SK-N-SH (cell line): ENCODE results near the gene TLE6. TPM values are rescaled to one million over a fixed set of nuclear protein-coding genes. Genes with fewer than 3 reads are reported as not detected.
"Not testable (repeated sequence)": the region's sequence is repeated elsewhere in the genome, so short reads cannot be mapped to it uniquely, and the experiment has no call there.

Experiments
- CTCF ChIA-PET: fragments of 300-600, 350-600 bp; formaldehyde crosslinking; extraction: SDS; loops from one replicate; lab custom pipeline; 2021; lab: Yijun Ruan, JAX
- POLR2A ChIA-PET: fragments of 350-600 bp; sonication (Branson Sonifier 250); formaldehyde crosslinking; extraction: SDS; loops from one replicate; lab custom pipeline; 2020; ENCODE audit warnings: antibody characterized with exemption, inconsistent platforms; lab: Yijun Ruan, JAX
- DNase-seq: peaks from one replicate; pipeline ENCODE4 v3.0.0; 2012
- H2AFZ ChIP-seq: fragments of 200-600 bp; sonication (generic); 2 replicates; pipeline ENCODE4 v1.8.1; 2016; ENCODE audit warnings: antibody characterized with exemption, mild to moderate bottlenecking, low read depth
- H3F3A ChIP-seq: fragments of 200-600 bp; sonication (generic); replicated peaks from 2 replicates; pipeline ENCODE3; 2016; ENCODE audit warnings: antibody characterized with exemption, mild to moderate bottlenecking; ENCODE audit not compliant: insufficient read depth
- H3K27ac ChIP-seq, 2 experiments: fragments of 200-500 bp in 1 of 2; fragments of 200-600 bp in 1 of 2; sonication (Bioruptor generic) in 1 of 2; sonication (generic), shearing (Covaris generic) in 1 of 2; 2 replicates each; pipeline versions ENCODE4 v1.5.1 to v1.6.1; 2014 to 2016; ENCODE audit warnings: low read depth in 2 of 2, inconsistent platforms in 1 of 2, low read length in 1 of 2, mild to moderate bottlenecking in 1 of 2, mixed read lengths in 1 of 2
- H3K27me3 ChIP-seq: fragments of 200-600 bp; sonication (generic), shearing (Covaris generic); 2 replicates; pipeline ENCODE4 v1.6.1; 2016; ENCODE audit warnings: mixed run types; ENCODE audit not compliant: insufficient read depth
- H3K36me3 ChIP-seq, 2 experiments: fragments of 200-500 bp in 1 of 2; fragments of 200-600 bp in 1 of 2; sonication (Bioruptor generic) in 1 of 2; sonication (generic) in 1 of 2; replicated peaks in 1 of 2; 2 replicates each; pipeline versions ENCODE3 to v1.5.1; 2014 to 2016; ENCODE audit warnings: low read length in 1 of 2, mild to moderate bottlenecking in 1 of 2; ENCODE audit not compliant: insufficient read depth in 2 of 2, control insufficient read depth in 1 of 2
- H3K4me1 ChIP-seq, 2 experiments: fragments of 200-500 bp in 1 of 2; fragments of 200-600 bp in 1 of 2; sonication (Bioruptor generic) in 1 of 2; sonication (generic), shearing (Covaris generic) in 1 of 2; 2 replicates each; pipeline versions ENCODE4 v1.5.1 to v1.6.1; 2014 to 2016; ENCODE audit warnings: low read depth in 1 of 2, low read length in 1 of 2, mixed run types in 1 of 2; ENCODE audit not compliant: insufficient read depth in 2 of 2, control insufficient read depth in 1 of 2
- H3K4me2 ChIP-seq: fragments of 200-600 bp; sonication (generic), shearing (Covaris generic); 2 replicates; pipeline ENCODE4 v1.6.1; 2017; ENCODE audit warnings: mixed run types
- H3K4me3 ChIP-seq, 2 experiments: fragments of 200-500 bp in 1 of 2; fragments of 200-600 bp in 1 of 2; sonication (Bioruptor generic) in 1 of 2; sonication (generic), shearing (Covaris generic) in 1 of 2; 2 replicates each; pipeline versions ENCODE4 v1.5.1 to v1.8.1; 2014 to 2016; ENCODE audit warnings: low read depth in 2 of 2, inconsistent platforms in 1 of 2, low read length in 1 of 2, mild to moderate bottlenecking in 1 of 2, mixed read lengths in 1 of 2, moderate library complexity in 1 of 2
- H3K79me2 ChIP-seq: fragments of 200-600 bp; sonication (generic); 2 replicates; pipeline ENCODE4 v1.8.1; 2017; ENCODE audit warnings: mild to moderate bottlenecking; ENCODE audit not compliant: insufficient read depth
- H3K9ac ChIP-seq: fragments of 200-600 bp; sonication (generic); 2 replicates; pipeline ENCODE4 v1.6.1; 2017; ENCODE audit warnings: mixed run types
- H3K9me2 ChIP-seq: fragments of 200-600 bp; sonication (generic); 2 replicates; pipeline ENCODE4 v1.6.1; 2017; ENCODE audit warnings: mixed run types
- H3K9me3 ChIP-seq: fragments of 200-600 bp; sonication (generic); 2 replicates; pipeline ENCODE4 v1.6.1; 2017; ENCODE audit warnings: mixed run types, mild to moderate bottlenecking, moderate library complexity
- H4K20me1 ChIP-seq: fragments of 200-600 bp; sonication (generic); 2 replicates; pipeline ENCODE4 v1.6.1; 2017; ENCODE audit warnings: mild to moderate bottlenecking, mixed run types; ENCODE audit not compliant: insufficient read depth
- ELF1 ChIP-seq: IDR thresholded peaks from 2 replicates; pipeline ENCODE4 v1.4.0; 2012
- EP300 ChIP-seq, 2 experiments: IDR thresholded peaks; 2 replicates each; pipeline versions ENCODE4 v1.4.0 to v1.6.1; 2012; ENCODE audit warnings: borderline replicate concordance in 1 of 2, low read depth in 1 of 2, low read length in 1 of 2
- FOXM1 ChIP-seq: IDR thresholded peaks from 2 replicates; pipeline ENCODE4 v1.4.0; 2012; ENCODE audit warnings: low read depth, mild to moderate bottlenecking
- GABPA ChIP-seq: IDR thresholded peaks from 2 replicates; pipeline ENCODE4 v1.4.0; 2012; ENCODE audit warnings: low read depth, mild to moderate bottlenecking
- JUND ChIP-seq: IDR thresholded peaks from 2 replicates; pipeline ENCODE4 v1.4.0; 2012
- MAX ChIP-seq: IDR thresholded peaks from 2 replicates; pipeline ENCODE4 v1.4.0; 2012; ENCODE audit warnings: low read depth
- POLR2AphosphoS5 ChIP-seq: IDR thresholded peaks from 2 replicates; pipeline ENCODE4 v1.6.1; 2012; ENCODE audit warnings: low read depth, low read length
- RCOR1 ChIP-seq: fragments of 150-350 bp; IDR thresholded peaks from 2 replicates; pipeline ENCODE4 v1.6.1; 2017; ENCODE audit warnings: antibody characterized with exemption, low read length
- RFX5 ChIP-seq: IDR thresholded peaks from 2 replicates; pipeline ENCODE4 v1.6.1; 2012; ENCODE audit warnings: mild to moderate bottlenecking, improper control_type of control experiment, low read length
- SIN3A ChIP-seq: IDR thresholded peaks from 2 replicates; pipeline ENCODE4 v1.6.1; 2012; ENCODE audit warnings: low read depth, mild to moderate bottlenecking, low read length, moderate library complexity, borderline replicate concordance
- TAF1 ChIP-seq: IDR thresholded peaks from 2 replicates; pipeline ENCODE4 v1.6.1; 2012; ENCODE audit warnings: low read depth, mild to moderate bottlenecking, low read length, moderate library complexity, borderline replicate concordance
- TEAD4 ChIP-seq: IDR thresholded peaks from 2 replicates; pipeline ENCODE4 v1.4.0; 2012; ENCODE audit warnings: mild to moderate bottlenecking, borderline replicate concordance; ENCODE audit not compliant: insufficient read depth
- USF1 ChIP-seq: IDR thresholded peaks from 2 replicates; pipeline ENCODE4 v1.4.0; 2012; ENCODE audit warnings: low read depth, borderline replicate concordance
- YY1 ChIP-seq: IDR thresholded peaks from 2 replicates; pipeline ENCODE4 v1.4.0; 2012; ENCODE audit warnings: low read depth, mild to moderate bottlenecking
- ZBTB33 ChIP-seq: IDR thresholded peaks from 2 replicates; pipeline ENCODE4 v1.4.0; 2012; ENCODE audit warnings: low read depth, borderline replicate concordance
- WGBS: methylation state at CpG from one replicate; pipeline ENCODE4 v1.1.6; 2017; ENCODE audit warnings: low lambda C conversion rate; 5-methylcytosine and 5-hydroxymethylcytosine counted together
- polyA plus RNA-seq, 3 experiments: library from polyadenylated mRNA; depleted of rRNA; stranded (reverse); fragments of >200 nt; gene quantifications; 2 replicates each; pipeline ENCODE4 v1.2.3, GENCODE V29; 2012

Gene TLE6
- polyA plus RNA-seq, 1 of the 3 experiments (the other 2 are of a cell fraction), result 3.3 TPM

GRCh38 chr19:3036119-3036976 is 59.0 kb downstream of the TLE6 start (continued):
- TF ChIP-seq SIN3A, result no peak
- TF ChIP-seq YY1, result no peak
- 0 out of 2 replicates have a peak, but pooled peaks have one; percentile 9 for TF ChIP-seq USF1
- TF ChIP-seq GABPA, result peak; percentile 40; the same call in 1 of the 2 replicates
- peak in 1 of 2 experiments; percentile 64; a peak in 1 of 4 replicates for TF ChIP-seq EP300 (IDR thresholded peaks at IDR 0.05; ENCODE audit: borderline replicate concordance in 1 of 2, low read depth in 1 of 2, low read length in 1 of 2)
- peak; percentile 12; the same call in 1 of the 2 replicates for TF ChIP-seq MAX
- no peak for TF ChIP-seq ZBTB33
- no peak for TF ChIP-seq FOXM1
- no peak for TF ChIP-seq ELF1
- TF ChIP-seq TEAD4, result no peak
- no peak for TF ChIP-seq TAF1
- no peak; the same call in 1 of the 2 replicates for TF ChIP-seq RCOR1
- TF ChIP-seq POLR2AphosphoS5, result peak; percentile 43; the same call in 1 of the 2 replicates
- no peak for TF ChIP-seq RFX5
- TF ChIP-seq JUND, result no peak
- TF ChIP-seq, all 33 proteins: peak for 10

GRCh38 chr19:3036977-3037544 is 59.7 kb downstream of the TLE6 start:
- H3K27ac ChIP-seq, H3F3A ChIP-seq, DNase-seq, H4K20me1 ChIP-seq, H3K36me3 ChIP-seq, H3K9me2 ChIP-seq, H3K9me3 ChIP-seq, H3K79me2 ChIP-seq, H3K9ac ChIP-seq, H3K4me3 ChIP-seq: not testable (repeated sequence)
- ChIA-PET POLR2A (interaction anchor here (1.1 to 3.4 kb wide), 3 partner anchors 32 to 150 kb away, joined by 3 to 21 read pairs (median 11); no protein-coding TSS in a partner anchor), CTCF (interaction anchor here (0.6 to 3.5 kb wide), 20 partner anchors 9 to 315 kb away, joined by 3 to 20 read pairs (median 5); partner anchors contain the start of genes TLE5 and TLE6)
- H3K27me3 ChIP-seq, result peaks cover 17% of the 10 kb centered on the region
- H3K4me2 ChIP-seq, result peak overlapping the region; percentile 99
- H2AFZ ChIP-seq, result peak overlapping the region; percentile 60; the same call in 1 of the 2 replicates
- 40% methylated on average over 14 of the region's 14 CpGs for WGBS
- peaks cover 0 to 14% of the 10 kb centered on the region in 2 experiments; a peak in 1 of 4 replicates for H3K4me1 ChIP-seq
